ENCODE data around the gene ATRNL1.

Gene ATRNL1

DNA sequence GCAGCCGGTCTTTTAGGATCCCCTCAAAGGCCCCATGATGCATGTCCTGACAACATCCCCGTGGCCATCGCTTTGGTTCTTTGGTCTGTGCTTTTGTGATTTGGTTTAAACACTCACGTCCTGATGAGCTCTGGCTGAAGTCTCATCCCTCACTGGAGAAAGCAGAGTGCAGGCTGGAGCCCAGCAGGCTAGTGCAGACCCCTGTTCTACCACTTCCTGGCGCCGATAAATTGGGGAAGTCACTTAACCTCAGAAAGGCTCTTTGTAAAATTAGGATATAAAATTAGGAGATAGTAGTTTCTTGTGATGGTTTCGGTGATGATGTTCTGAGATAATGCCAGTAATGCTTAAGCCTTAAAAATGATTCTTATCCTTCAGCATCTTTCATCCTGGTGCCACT, 872.2 kb downstream of the ATRNL1 start:
- no peak overlapping the region for H3K4me3 ChIP-seq (ENCODE audit: low read length)
- H3K36me3 ChIP-seq (ENCODE audit: control insufficient read depth, low read depth, low read length): no peaks in the 10 kb centered on the region
- no peak overlapping the region for H3K9ac ChIP-seq (ENCODE audit: low read length)
- H3K4me1 ChIP-seq (ENCODE audit: control insufficient read depth, low read depth, low read length): no peaks in the 10 kb centered on the region
- no peak overlapping the region for H3K27ac ChIP-seq (ENCODE audit: low read length)
- H3K9me3 ChIP-seq (ENCODE audit: control insufficient read depth, low read depth, low read length): no peaks in the 10 kb centered on the region
- no peaks in the 10 kb centered on the region for H3K27me3 ChIP-seq (ENCODE audit: control insufficient read depth, insufficient read depth, low read length)

DNA sequence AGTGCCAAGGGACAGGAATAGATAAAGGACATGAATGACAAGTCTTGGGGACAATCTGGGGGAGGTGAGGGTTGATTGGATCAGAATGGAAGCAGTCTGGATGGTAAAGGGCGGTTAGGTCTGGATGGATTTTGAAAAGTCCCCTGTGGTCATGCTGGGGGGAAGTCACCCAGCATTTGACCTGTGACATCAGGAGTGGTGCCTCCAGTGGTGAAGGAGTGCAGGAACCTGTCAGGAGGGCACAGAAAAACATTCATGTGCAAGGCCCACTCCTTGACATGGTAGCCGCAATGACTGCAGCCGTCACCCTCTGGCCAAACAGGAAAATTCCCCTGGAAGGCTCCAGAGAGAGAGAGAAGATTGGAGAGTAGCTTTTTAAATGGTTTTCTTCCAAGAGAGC, 875.1 kb downstream of the ATRNL1 start:
- no peak overlapping the region for H3K9ac ChIP-seq (ENCODE audit: low read length)
- no peak overlapping the region for H3K27ac ChIP-seq (ENCODE audit: low read length)
- no peaks in the 10 kb centered on the region for H3K9me3 ChIP-seq (ENCODE audit: control insufficient read depth, low read depth, low read length)
- no peaks in the 10 kb centered on the region for H3K36me3 ChIP-seq (ENCODE audit: control insufficient read depth, low read depth, low read length)
- no peaks in the 10 kb centered on the region for H3K27me3 ChIP-seq (ENCODE audit: control insufficient read depth, insufficient read depth, low read length)
- H3K4me1 ChIP-seq (ENCODE audit: control insufficient read depth, low read depth, low read length): no peaks in the 10 kb centered on the region
- no peak overlapping the region for H3K4me3 ChIP-seq (ENCODE audit: low read length)

DNA sequence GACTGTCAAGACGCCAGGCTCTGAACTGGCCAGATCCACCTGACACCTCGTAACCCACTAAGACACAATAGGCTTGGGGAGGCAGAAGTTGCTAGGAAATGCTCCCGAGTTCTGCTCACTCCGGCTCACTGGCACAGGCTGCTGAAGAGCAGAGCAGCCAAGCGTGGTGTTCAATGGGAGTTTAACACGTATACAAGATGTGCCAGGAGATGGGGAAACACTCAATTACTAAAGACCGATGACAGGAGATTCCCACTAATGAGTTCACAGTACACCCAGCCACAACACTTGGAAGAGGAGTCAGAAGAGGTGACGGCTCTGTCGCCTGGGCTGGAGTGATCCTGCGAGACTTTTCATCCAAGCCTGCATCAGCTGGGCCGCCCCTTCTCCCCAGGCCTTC, 876.4 kb downstream of the ATRNL1 start:
- Histone ChIP-seq H3K27ac (ENCODE audit: low read length) (no peak overlapping the region), H3K27me3 (ENCODE audit: control insufficient read depth, insufficient read depth, low read length) (no peaks in the 10 kb centered on the region), H3K9ac (ENCODE audit: low read length) (no peak overlapping the region)

DNA sequence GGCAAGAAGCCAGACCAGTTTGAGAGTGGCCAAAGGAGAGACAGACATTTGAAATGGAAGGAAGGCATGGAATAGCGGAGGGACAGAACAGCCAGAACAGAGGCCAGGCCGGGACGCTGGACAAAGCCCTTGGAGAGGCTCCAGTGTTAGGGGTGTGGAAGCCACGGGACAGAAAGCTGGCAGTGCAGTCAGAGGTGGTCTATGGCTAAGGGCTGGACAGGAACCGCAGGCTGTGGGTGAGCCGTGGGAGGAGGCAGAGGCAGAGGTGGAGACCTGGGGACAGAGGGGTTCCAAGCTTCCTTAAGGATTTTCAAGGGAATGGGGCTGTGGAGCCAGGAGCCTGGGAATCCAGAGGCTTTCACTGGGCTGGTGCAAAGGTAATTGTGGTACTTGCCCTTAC, 878.8 kb downstream of the ATRNL1 start:
- Histone ChIP-seq H3K27me3 (ENCODE audit: control insufficient read depth, insufficient read depth, low read length) (no peaks in the 10 kb centered on the region), H3K4me1 (ENCODE audit: control insufficient read depth, low read depth, low read length) (peaks cover 20% of the 10 kb centered on the region), H3K36me3 (ENCODE audit: control insufficient read depth, low read depth, low read length) (no peaks in the 10 kb centered on the region), H3K27ac (ENCODE audit: low read length) (no peak overlapping the region), H3K9me3 (ENCODE audit: control insufficient read depth, low read depth, low read length) (no peaks in the 10 kb centered on the region), H3K4me3 (ENCODE audit: low read length) (no peak overlapping the region), H3K9ac (ENCODE audit: low read length) (no peak overlapping the region)

More for the DNA sequence above, 876.4 kb downstream of the ATRNL1 start:
- Histone ChIP-seq H3K4me1 (ENCODE audit: control insufficient read depth, low read depth, low read length) (peaks cover under 1% of the 10 kb centered on the region), H3K36me3 (ENCODE audit: control insufficient read depth, low read depth, low read length) (no peaks in the 10 kb centered on the region), H3K4me3 (ENCODE audit: low read length) (no peak overlapping the region), H3K9me3 (ENCODE audit: control insufficient read depth, low read depth, low read length) (no peaks in the 10 kb centered on the region)

DNA sequence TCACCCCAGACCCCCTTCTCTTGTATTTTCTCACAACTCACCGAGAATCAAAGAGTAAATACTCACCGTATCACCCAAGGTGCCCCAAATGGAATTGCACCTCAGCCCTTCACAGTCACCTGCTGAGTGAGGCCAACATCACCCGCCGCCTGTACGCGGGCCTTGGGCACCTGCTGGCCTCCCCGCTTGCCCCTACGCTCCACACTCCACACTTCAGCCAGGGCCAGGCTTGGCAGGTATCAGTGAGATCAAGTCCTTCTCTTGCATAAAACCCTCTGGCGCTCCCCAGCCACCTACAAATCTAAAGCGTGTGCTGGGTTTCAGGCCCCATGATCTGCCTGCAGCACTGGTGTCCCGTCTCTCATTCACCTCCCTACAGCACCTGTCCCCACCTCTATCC, 879.3 kb downstream of the ATRNL1 start:
- H3K4me3 ChIP-seq (ENCODE audit: low read length): no peak overlapping the region
- H3K4me1 ChIP-seq (ENCODE audit: control insufficient read depth, low read depth, low read length): peaks cover 20% of the 10 kb centered on the region
- no peaks in the 10 kb centered on the region for H3K27me3 ChIP-seq (ENCODE audit: control insufficient read depth, insufficient read depth, low read length)
- H3K36me3 ChIP-seq (ENCODE audit: control insufficient read depth, low read depth, low read length): no peaks in the 10 kb centered on the region
- no peak overlapping the region for H3K27ac ChIP-seq (ENCODE audit: low read length)
- no peaks in the 10 kb centered on the region for H3K9me3 ChIP-seq (ENCODE audit: control insufficient read depth, low read depth, low read length)
- H3K9ac ChIP-seq (ENCODE audit: low read length): no peak overlapping the region

DNA sequence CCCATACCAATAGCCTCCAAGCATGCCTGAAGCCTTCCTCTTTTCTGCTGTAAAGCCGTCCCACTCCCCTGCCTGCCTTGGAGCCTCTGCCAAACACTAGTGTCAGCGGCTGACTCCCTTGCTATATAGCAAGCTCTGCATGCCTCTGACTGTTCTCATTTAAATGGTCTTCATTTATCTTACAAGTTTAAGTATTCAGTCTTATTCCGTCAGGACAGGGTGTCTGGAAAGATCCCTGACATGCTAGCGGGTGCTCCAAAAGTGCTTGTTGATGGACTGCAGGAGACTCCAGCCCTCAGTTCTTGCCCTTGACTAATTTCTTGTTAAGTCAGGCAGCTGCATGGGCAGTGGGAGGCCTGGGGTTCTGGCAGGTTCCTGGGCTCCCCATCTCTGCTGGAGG, 881.2 kb downstream of the ATRNL1 start:
- peaks cover 21% of the 10 kb centered on the region for H3K4me1 ChIP-seq (ENCODE audit: control insufficient read depth, low read depth, low read length)
- no peak overlapping the region for H3K4me3 ChIP-seq (ENCODE audit: low read length)
- no peaks in the 10 kb centered on the region for H3K36me3 ChIP-seq (ENCODE audit: control insufficient read depth, low read depth, low read length)
- H3K9me3 ChIP-seq (ENCODE audit: control insufficient read depth, low read depth, low read length): no peaks in the 10 kb centered on the region
- H3K27ac ChIP-seq (ENCODE audit: low read length): no peak overlapping the region
- H3K9ac ChIP-seq (ENCODE audit: low read length): no peak overlapping the region
- H3K27me3 ChIP-seq (ENCODE audit: control insufficient read depth, insufficient read depth, low read length): no peaks in the 10 kb centered on the region

DNA sequence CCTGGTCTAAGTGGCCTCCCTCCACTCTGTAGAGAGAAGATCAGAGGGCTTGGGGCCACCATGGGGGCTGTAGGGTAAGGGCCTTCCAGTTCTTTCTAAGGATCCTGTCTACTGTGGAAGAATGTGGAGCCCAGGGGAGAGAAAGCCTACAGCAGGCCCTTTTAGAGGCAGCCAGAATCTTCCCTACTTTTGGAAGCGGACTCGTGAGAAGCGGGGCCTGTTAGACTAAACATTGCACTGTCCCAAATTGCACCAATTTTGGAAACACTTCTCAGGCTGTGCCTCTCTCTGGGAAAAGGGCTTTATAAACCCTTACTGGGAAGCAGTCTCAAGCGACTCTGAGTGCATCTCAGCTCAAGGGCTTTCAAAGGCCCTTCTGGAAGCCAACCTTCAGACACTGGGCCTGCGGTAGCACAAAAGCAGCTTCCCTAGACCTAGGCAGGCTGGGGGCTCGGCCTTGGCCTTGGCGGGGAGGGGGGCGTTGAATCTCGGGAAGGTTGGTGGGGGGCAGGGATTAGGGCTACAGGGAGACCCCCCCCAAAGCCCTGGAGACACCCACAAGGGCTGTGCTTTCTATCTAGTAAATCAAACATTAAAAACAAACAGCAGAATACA, 881.8 kb downstream of the ATRNL1 start:
- no peak overlapping the region for H3K27ac ChIP-seq (ENCODE audit: low read length)
- H3K4me1 ChIP-seq (ENCODE audit: control insufficient read depth, low read depth, low read length): peaks cover 26% of the 10 kb centered on the region
- H3K4me3 ChIP-seq (ENCODE audit: low read length): no peak overlapping the region
- H3K36me3 ChIP-seq (ENCODE audit: control insufficient read depth, low read depth, low read length): no peaks in the 10 kb centered on the region
- H3K27me3 ChIP-seq (ENCODE audit: control insufficient read depth, insufficient read depth, low read length): no peaks in the 10 kb centered on the region
- H3K9me3 ChIP-seq (ENCODE audit: control insufficient read depth, low read depth, low read length): no peaks in the 10 kb centered on the region
- no peak overlapping the region for H3K9ac ChIP-seq (ENCODE audit: low read length)

DNA sequence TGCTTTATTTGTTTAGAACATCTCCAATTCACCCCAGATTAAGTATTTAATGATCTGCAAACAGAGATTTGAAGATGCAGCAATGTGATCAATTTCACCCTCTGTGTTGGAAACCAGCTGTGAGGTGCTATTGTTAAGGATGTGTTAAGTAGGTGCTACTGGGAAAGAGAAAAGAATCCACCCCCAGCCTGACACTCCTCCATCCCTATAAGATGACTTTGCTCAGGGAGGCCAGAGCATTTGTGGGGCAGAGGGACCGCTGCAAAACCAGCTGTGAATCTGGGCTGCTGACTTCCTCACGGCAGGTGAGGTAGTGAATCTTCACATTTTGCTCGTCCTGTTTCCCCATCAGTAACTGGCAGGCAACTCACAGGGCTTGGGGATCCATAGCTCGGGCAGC, 882.3 kb downstream of the ATRNL1 start:
- no peak overlapping the region for H3K27ac ChIP-seq (ENCODE audit: low read length)
- H3K36me3 ChIP-seq (ENCODE audit: control insufficient read depth, low read depth, low read length): no peaks in the 10 kb centered on the region
- H3K9me3 ChIP-seq (ENCODE audit: control insufficient read depth, low read depth, low read length): no peaks in the 10 kb centered on the region

DNA sequence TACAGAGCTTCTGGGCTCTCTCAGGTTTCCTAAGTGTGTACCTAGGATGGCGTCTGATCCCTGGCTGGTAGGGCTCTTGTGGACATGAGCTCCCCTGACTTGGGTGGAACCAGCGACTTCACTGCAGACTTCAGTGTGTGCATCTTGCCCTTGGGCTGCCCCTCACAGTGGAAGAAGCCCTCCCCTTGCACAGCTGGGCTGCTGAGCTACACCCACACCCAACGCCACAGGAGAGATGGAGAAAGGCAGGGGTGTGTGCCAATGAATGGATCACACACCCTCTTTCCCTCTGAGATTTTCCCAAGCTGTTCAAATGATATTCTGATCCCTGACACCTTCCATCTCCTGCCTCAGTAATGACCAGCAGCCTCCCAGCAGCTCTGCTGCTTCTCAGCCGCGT, 883.2 kb downstream of the ATRNL1 start:
- no peaks in the 10 kb centered on the region for H3K27me3 ChIP-seq (ENCODE audit: control insufficient read depth, insufficient read depth, low read length)
- H3K27ac ChIP-seq (ENCODE audit: low read length): no peak overlapping the region
- no peaks in the 10 kb centered on the region for H3K9me3 ChIP-seq (ENCODE audit: control insufficient read depth, low read depth, low read length)
- H3K36me3 ChIP-seq (ENCODE audit: control insufficient read depth, low read depth, low read length): no peaks in the 10 kb centered on the region
- no peak overlapping the region for H3K9ac ChIP-seq (ENCODE audit: low read length)
- H3K4me1 ChIP-seq (ENCODE audit: control insufficient read depth, low read depth, low read length): peaks cover 26% of the 10 kb centered on the region
- H3K4me3 ChIP-seq (ENCODE audit: low read length): no peak overlapping the region

More for the DNA sequence above, 882.3 kb downstream of the ATRNL1 start:
- Histone ChIP-seq H3K4me1 (ENCODE audit: control insufficient read depth, low read depth, low read length) (peaks cover 26% of the 10 kb centered on the region), H3K27me3 (ENCODE audit: control insufficient read depth, insufficient read depth, low read length) (no peaks in the 10 kb centered on the region), H3K9ac (ENCODE audit: low read length) (no peak overlapping the region), H3K4me3 (ENCODE audit: low read length) (no peak overlapping the region)

DNA sequence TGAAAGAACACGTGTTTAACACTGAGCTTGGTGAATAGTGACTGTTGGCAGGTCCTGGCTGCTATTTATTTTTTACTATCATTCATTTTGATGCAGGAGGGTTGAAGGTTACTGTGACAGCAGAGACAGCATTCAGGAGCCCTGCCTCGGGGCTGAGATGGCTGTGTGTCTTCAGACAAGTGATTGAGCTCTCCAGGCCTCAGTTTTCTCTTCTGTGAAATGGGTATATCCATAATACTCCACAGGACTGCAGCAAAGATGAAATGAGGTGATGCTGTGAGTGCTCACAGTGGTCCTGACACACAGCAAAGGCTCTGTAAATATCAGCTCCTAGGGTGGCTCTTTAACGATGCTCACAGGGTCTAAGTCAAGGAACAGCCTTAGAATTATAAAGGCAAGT, 884.7 kb downstream of the ATRNL1 start:
- no peaks in the 10 kb centered on the region for H3K27me3 ChIP-seq (ENCODE audit: control insufficient read depth, insufficient read depth, low read length)
- H3K36me3 ChIP-seq (ENCODE audit: control insufficient read depth, low read depth, low read length): no peaks in the 10 kb centered on the region

DNA sequence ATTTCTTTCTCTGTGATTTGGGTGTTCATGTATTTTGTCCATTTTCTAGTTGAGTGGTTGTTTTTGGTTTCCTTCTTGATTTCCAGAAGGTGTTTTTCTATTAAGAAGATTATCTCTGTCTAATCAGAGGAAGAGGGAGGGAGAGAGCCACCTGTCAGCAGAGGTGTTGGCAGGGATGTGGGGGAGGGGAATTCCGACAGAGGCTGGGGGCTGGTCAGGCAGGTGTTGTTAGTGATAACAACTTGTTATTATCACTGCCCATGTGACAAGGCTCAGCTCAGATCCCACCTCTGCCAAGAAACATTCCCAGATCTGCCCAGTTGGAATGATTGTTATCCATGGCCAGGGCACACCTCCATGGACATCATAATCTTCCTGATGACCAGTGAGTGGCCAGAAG, 886.4 kb downstream of the ATRNL1 start:
- H3K27me3 ChIP-seq (ENCODE audit: control insufficient read depth, insufficient read depth, low read length): no peaks in the 10 kb centered on the region
- no peak overlapping the region for H3K9ac ChIP-seq (ENCODE audit: low read length)
- H3K36me3 ChIP-seq (ENCODE audit: control insufficient read depth, low read depth, low read length): no peaks in the 10 kb centered on the region
- H3K4me3 ChIP-seq (ENCODE audit: low read length): no peak overlapping the region
- H3K4me1 ChIP-seq (ENCODE audit: control insufficient read depth, low read depth, low read length): peaks cover 26% of the 10 kb centered on the region
- no peaks in the 10 kb centered on the region for H3K9me3 ChIP-seq (ENCODE audit: control insufficient read depth, low read depth, low read length)
- H3K27ac ChIP-seq (ENCODE audit: low read length): no peak overlapping the region

More for the DNA sequence above, 884.7 kb downstream of the ATRNL1 start:
- Histone ChIP-seq H3K27ac (ENCODE audit: low read length) (no peak overlapping the region), H3K9me3 (ENCODE audit: control insufficient read depth, low read depth, low read length) (no peaks in the 10 kb centered on the region), H3K4me3 (ENCODE audit: low read length) (no peak overlapping the region), H3K4me1 (ENCODE audit: control insufficient read depth, low read depth, low read length) (peaks cover 26% of the 10 kb centered on the region), H3K9ac (ENCODE audit: low read length) (no peak overlapping the region)

DNA sequence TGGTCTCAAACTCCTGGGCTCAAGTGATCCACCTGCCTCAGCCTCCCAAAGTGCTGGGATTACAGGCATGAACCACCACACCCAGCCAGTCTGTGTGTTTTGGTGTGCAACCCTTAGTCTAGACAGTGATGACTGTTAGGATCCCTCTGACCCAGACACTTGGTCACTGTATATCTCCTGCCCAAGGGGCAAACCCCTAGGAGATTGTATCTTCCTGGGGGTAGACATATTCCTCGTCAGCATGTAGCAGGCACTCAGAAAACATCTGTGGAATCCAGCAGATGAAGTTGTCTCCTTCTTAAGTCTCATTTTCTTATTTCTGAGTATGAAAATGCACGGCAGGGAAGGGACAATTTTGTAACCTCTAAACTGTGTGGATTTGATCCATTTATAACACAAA, 887.3 kb downstream of the ATRNL1 start:
- Histone ChIP-seq H3K9ac (ENCODE audit: low read length) (no peak overlapping the region), H3K9me3 (ENCODE audit: control insufficient read depth, low read depth, low read length) (no peaks in the 10 kb centered on the region), H3K4me3 (ENCODE audit: low read length) (no peak overlapping the region), H3K4me1 (ENCODE audit: control insufficient read depth, low read depth, low read length) (peaks cover 17% of the 10 kb centered on the region), H3K36me3 (ENCODE audit: control insufficient read depth, low read depth, low read length) (no peaks in the 10 kb centered on the region), H3K27ac (ENCODE audit: low read length) (no peak overlapping the region), H3K27me3 (ENCODE audit: control insufficient read depth, insufficient read depth, low read length) (no peaks in the 10 kb centered on the region)
